B cell (primary cell): ENCODE data around the gene AKT3. TPM values are rescaled to one million over a fixed set of nuclear protein-coding genes. Genes with fewer than 3 reads are reported as not detected.

Experiments
- ATAC-seq: fragments of 200-7000 bp; cut with Tn5 transposase; one replicate; pipeline ENCODE4 v1.10.0; 2021; ENCODE audit warnings: low read depth, mild to moderate bottlenecking, moderate number of reproducible peaks, moderate library complexity
- CTCF ChIA-PET: fragments of 350-600 bp; sonication (Branson Sonifier 250); formaldehyde crosslinking; loops from one replicate; lab custom pipeline; 2021; ENCODE audit warnings: antibody characterized with exemption, inconsistent platforms; lab: Charles Lee
- POLR2A ChIA-PET: fragments of 350-600 bp; sonication (Branson Sonifier 250); formaldehyde crosslinking; loops from one replicate; lab custom pipeline; 2021; ENCODE audit warnings: antibody characterized with exemption; lab: Charles Lee
- DNase-seq: peaks from one replicate; pipeline ENCODE4 v3.0.0; 2013
- H2AFZ ChIP-seq: 2 replicates; pipeline ENCODE4 v1.6.1; 2012; ENCODE audit warnings: mild to moderate bottlenecking, low read depth, low read length; ENCODE audit not compliant: insufficient read depth, poor library complexity, severe bottlenecking
- H3K27ac ChIP-seq, 2 donors: 1 replicate in 1 of 2; 2 replicates in 1 of 2; pipeline ENCODE4 v1.5.1; 2012 to 2013; ENCODE audit warnings: low read length in 2 of 2, mild to moderate bottlenecking in 2 of 2, moderate library complexity in 1 of 2
- H3K27me3 ChIP-seq, 4 experiments: fragments of 200-600 bp in 1 of 4; sonication (generic) in 1 of 4; replicated peaks in 1 of 4; 1 replicate in 2 of 4; 2 replicates in 2 of 4; pipeline versions ENCODE4 v1.6.1 to v1.7.0; 2013 to 2016; ENCODE audit warnings: low read length in 3 of 4, mild to moderate bottlenecking in 2 of 4, mixed read lengths in 1 of 4, moderate library complexity in 1 of 4; ENCODE audit not compliant: insufficient read depth in 4 of 4, control insufficient read depth in 3 of 4; ENCODE audit errors: control extremely low read depth in 1 of 4
- H3K36me3 ChIP-seq, 2 experiments: replicated peaks in 1 of 2; 1 replicate in 1 of 2; 2 replicates in 1 of 2; pipeline versions ENCODE4 v1.6.1 to v1.7.1; 2013; ENCODE audit warnings: low read length in 1 of 2; ENCODE audit not compliant: insufficient read depth in 2 of 2, control insufficient read depth in 1 of 2; ENCODE audit errors: control extremely low read depth in 1 of 2, extremely low read depth in 1 of 2
- H3K4me1 ChIP-seq, 2 donors: fragments of 200-600 bp in 1 of 2; sonication (generic) in 1 of 2; 1 replicate in 1 of 2; 2 replicates in 1 of 2; pipeline versions ENCODE4 v1.5.1 to v1.6.1; 2013 to 2017; ENCODE audit warnings: low read length in 2 of 2; ENCODE audit not compliant: control insufficient read depth in 2 of 2, insufficient read depth in 2 of 2
- H3K4me2 ChIP-seq: replicated peaks from 2 replicates; pipeline ENCODE3; 2012; ENCODE audit warnings: mild to moderate bottlenecking, low read depth, low read length; ENCODE audit not compliant: poor library complexity, severe bottlenecking
- H3K4me3 ChIP-seq, 5 experiments: fragments of 200-600 bp in 1 of 5; sonication (generic) in 1 of 5; 1 replicate in 3 of 5; 2 replicates in 2 of 5; pipeline versions ENCODE4 v1.5.1 to v1.7.0; 2011 to 2016; ENCODE audit warnings: low read length in 4 of 5, mild to moderate bottlenecking in 4 of 5, low read depth in 2 of 5, control low read depth in 1 of 5, moderate library complexity in 1 of 5; ENCODE audit not compliant: insufficient read depth in 1 of 5; ENCODE audit errors: control extremely low read depth in 1 of 5, extremely low read depth in 1 of 5
- H3K79me2 ChIP-seq: fragments of 200-600 bp; sonication (generic); one replicate; pipeline ENCODE4 v1.6.0; 2016; ENCODE audit warnings: low read length; ENCODE audit not compliant: control insufficient read depth, insufficient read depth
- H3K9ac ChIP-seq: fragments of 200-600 bp; sonication (generic); 2 replicates; pipeline ENCODE4 v1.6.1; 2017; ENCODE audit warnings: mild to moderate bottlenecking, low read length, moderate library complexity
- H3K9me3 ChIP-seq, 3 donors: one replicate each; pipeline versions ENCODE4 v1.6.1 to v1.7.1; 2013; ENCODE audit warnings: low read length in 2 of 3; ENCODE audit not compliant: control insufficient read depth in 2 of 3, insufficient read depth in 1 of 3; ENCODE audit errors: control extremely low read depth in 1 of 3
- H4K20me1 ChIP-seq: 2 replicates; pipeline ENCODE4 v1.6.0; 2012; ENCODE audit warnings: mild to moderate bottlenecking, low read length; ENCODE audit not compliant: insufficient read depth, control insufficient read depth, poor library complexity, severe bottlenecking
- H3K27ac Mint-ChIP-seq: one replicate; pipeline ENCODE4 v1.8.0; 2021; ENCODE audit warnings: mixed read lengths
- H3K27me3 Mint-ChIP-seq: one replicate; pipeline ENCODE4 v1.8.0; 2021; ENCODE audit warnings: mixed read lengths
- H3K4me1 Mint-ChIP-seq: one replicate; pipeline ENCODE4 v1.8.0; 2021; ENCODE audit warnings: mixed read lengths
- H3K4me3 Mint-ChIP-seq: one replicate; pipeline ENCODE4 v1.8.0; 2021; ENCODE audit warnings: mixed read lengths
- H3K9me3 Mint-ChIP-seq: one replicate; pipeline ENCODE4 v1.8.0; 2022; ENCODE audit warnings: mixed read lengths; ENCODE audit not compliant: insufficient read depth
- EZH2 ChIP-seq: IDR thresholded peaks from 2 replicates; pipeline ENCODE4 v1.6.1; 2012; ENCODE audit warnings: borderline replicate concordance, low read depth, mild to moderate bottlenecking, moderate library complexity, low read length; ENCODE audit not compliant: insufficient read depth, poor library complexity, severe bottlenecking
- WGBS: methylation state at CpG from one replicate; pipeline ENCODE4 v1.1.5; 2013; ENCODE audit warnings: missing lambda C conversion rate; ENCODE audit not compliant: insufficient coverage; 5-methylcytosine and 5-hydroxymethylcytosine counted together
- intact Hi-C: fragments of 100-400 bp; cut with micrococcal nuclease; formaldehyde crosslinking; loops from one replicate; pipeline ENCODE4 v1.10.0; 2022
- polyA plus RNA-seq: library from polyadenylated mRNA; depleted of rRNA; stranded (reverse); fragments of >200 nt; gene quantifications from 2 replicates; pipeline ENCODE4 v1.2.3, GENCODE V29; 2012
- total RNA-seq, 2 donors: library from RNA; stranded (reverse); fragments of 120-200 nt in 1 of 2; gene quantifications; 1 replicate in 1 of 2; 2 replicates in 1 of 2; pipeline versions ENCODE4 v1.2.3 to v1.2.4, GENCODE V29; 2013 to 2022
- TF ChIP-seq, protein P1 (sequence below): fragments of 200-600 bp; IDR thresholded peaks from one replicate; pipeline ENCODE4 v1.8.0; 2022; ENCODE audit warnings: antibody characterized with exemption, mild to moderate bottlenecking

Gene AKT3
- total and polyA plus RNA-seq, 2 donors (not counting 1 experiment from before 2014, with no cell fraction given) = 4.4 to 148 TPM

DNA sequence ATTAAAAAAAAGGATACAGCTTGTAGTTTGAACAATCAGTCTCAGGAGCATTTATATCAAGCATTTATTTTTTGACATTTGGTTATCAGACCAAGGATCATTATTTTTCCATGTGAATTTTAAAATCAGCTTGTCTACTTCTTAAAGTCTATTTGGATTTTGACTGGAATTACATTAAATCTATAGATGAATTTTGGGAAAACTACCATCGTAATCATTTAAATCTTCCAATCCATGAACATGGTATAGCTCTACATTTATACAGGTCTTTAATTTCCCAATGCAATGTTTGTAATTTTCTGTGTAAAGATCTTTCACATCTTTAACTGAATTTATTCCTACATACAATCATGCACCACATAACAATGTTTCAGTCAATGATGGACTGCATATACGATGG is 203.2 kb downstream of the AKT3 start:
- Histone ChIP-seq H3K27ac (no peak overlapping the region), H3K9me3 (peaks cover 0 to 1% (median 0%) of the 10 kb centered on the region in 3 donors), H3K79me2 (no peaks in the 10 kb centered on the region), H2AFZ (no peak overlapping the region), H4K20me1 (no peaks in the 10 kb centered on the region), H3K4me1 (no peaks in the 10 kb centered on the region), H3K27me3 (no peaks in the 10 kb centered on the region), H3K4me3 (no peak overlapping the region), H3K36me3 (peaks cover 1 to 22% of the 10 kb centered on the region in 2 experiments), H3K9ac (no peak overlapping the region), H3K4me2 (no peak overlapping the region)
- intact Hi-C loops = no loop called here
- H3K4me1 Mint-ChIP-seq = no peaks in the 10 kb centered on the region
- H3K4me3 Mint-ChIP-seq = no peak overlapping the region
- peaks cover 2% of the 10 kb centered on the region for H3K9me3 Mint-ChIP-seq
- no CpG with 5 or more reads among the region's 2 CpGs for WGBS
- no peak for ATAC-seq
- ChIA-PET POLR2A (no interaction called here), CTCF (no interaction called here)
- DNase-seq = no peak
- no peak overlapping the region for H3K27ac Mint-ChIP-seq
- no peaks in the 10 kb centered on the region for H3K27me3 Mint-ChIP-seq
- TF ChIP-seq, protein P1, sequence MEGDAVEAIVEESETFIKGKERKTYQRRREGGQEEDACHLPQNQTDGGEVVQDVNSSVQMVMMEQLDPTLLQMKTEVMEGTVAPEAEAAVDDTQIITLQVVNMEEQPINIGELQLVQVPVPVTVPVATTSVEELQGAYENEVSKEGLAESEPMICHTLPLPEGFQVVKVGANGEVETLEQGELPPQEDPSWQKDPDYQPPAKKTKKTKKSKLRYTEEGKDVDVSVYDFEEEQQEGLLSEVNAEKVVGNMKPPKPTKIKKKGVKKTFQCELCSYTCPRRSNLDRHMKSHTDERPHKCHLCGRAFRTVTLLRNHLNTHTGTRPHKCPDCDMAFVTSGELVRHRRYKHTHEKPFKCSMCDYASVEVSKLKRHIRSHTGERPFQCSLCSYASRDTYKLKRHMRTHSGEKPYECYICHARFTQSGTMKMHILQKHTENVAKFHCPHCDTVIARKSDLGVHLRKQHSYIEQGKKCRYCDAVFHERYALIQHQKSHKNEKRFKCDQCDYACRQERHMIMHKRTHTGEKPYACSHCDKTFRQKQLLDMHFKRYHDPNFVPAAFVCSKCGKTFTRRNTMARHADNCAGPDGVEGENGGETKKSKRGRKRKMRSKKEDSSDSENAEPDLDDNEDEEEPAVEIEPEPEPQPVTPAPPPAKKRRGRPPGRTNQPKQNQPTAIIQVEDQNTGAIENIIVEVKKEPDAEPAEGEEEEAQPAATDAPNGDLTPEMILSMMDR = no peak
- no peak for TF ChIP-seq EZH2

DNA sequence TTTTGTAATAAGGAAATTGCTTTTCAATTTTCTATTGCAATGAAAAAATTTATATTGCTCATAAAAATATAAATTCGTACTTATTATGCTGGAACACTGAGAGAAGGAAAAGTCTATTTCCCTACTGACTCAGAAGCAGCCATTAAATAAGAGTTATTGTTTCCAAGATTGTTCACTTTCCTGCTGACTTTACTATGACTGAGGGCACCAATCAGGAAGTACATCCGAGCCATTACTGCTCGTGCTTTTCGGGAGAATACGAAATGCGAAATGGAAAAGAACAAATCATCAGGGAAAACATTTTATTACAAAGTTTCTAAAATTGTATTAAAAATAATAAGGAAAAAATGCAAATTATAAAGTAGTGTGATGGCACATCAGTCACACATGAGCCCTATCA is 204.8 kb downstream of the AKT3 start:
- peaks cover 0 to 1% (median 0%) of the 10 kb centered on the region in 3 donors for H3K9me3 ChIP-seq
- no peaks in the 10 kb centered on the region for H3K27me3 ChIP-seq
- H2AFZ ChIP-seq = no peak overlapping the region
- ChIA-PET CTCF (no interaction called here), POLR2A (no interaction called here)
- no peak overlapping the region for H3K4me2 ChIP-seq
- intact Hi-C loops = no loop called here
- peaks cover 1 to 22% of the 10 kb centered on the region in 2 experiments for H3K36me3 ChIP-seq
- TF ChIP-seq, protein P1 = no peak
- TF ChIP-seq EZH2 = no peak
- no peaks in the 10 kb centered on the region for H3K79me2 ChIP-seq
- H3K4me3 Mint-ChIP-seq = no peak overlapping the region
- no peak overlapping the region for H3K9ac ChIP-seq
- H3K27me3 Mint-ChIP-seq = no peaks in the 10 kb centered on the region
- no peak overlapping the region for H3K27ac Mint-ChIP-seq
- H3K9me3 Mint-ChIP-seq = peaks cover 2% of the 10 kb centered on the region
- no peak overlapping the region for H3K4me3 ChIP-seq
- no peaks in the 10 kb centered on the region for H3K4me1 Mint-ChIP-seq
- no peaks in the 10 kb centered on the region for H4K20me1 ChIP-seq
- ATAC-seq (no peak), DNase-seq (no peak)
- WGBS = no CpG with 5 or more reads among the region's 6 CpGs
- no peak overlapping the region for H3K27ac ChIP-seq
- H3K4me1 ChIP-seq = no peaks in the 10 kb centered on the region
